CD4-positive, alpha-beta T cell treated with Interleukin-15 for 1 hour (primary cell): ENCODE results near the gene STAT6.
"Not testable (repeated sequence)": the region's sequence is repeated elsewhere in the genome, so short reads cannot be mapped to it uniquely, and the experiment has no call there.

ENCODE experiments used
- DNase-seq: peaks from one replicate; pipeline ENCODE4 v3.0.0-alpha.2; 2020

The STAT6 gene

GRCh38 chr12:57085999-57086492 is 25.1 kb downstream of the STAT6 start:
- no peak for DNase-seq

- DNase-seq, result no peak
Measured at GRCh38 chr12:57080855-57081254, 30.3 kb downstream of the STAT6 start.

- DNase-seq, result no peak
Measured at GRCh38 chr12:57079821-57080220, 31.3 kb downstream of the STAT6 start.

GRCh38 chr12:57078519-57079404 is 32.4 kb downstream of the STAT6 start, which contains the start of gene NEMP1:
TSS of gene NEMP1 (minus strand) at chr12:57078791. CDS start at chr12:57078745, 46 bp downstream.
- peak; percentile 100 for DNase-seq

- not testable (repeated sequence) for DNase-seq
Measured at GRCh38 chr12:57073566-57074450, 37.4 kb downstream of the STAT6 start.

GRCh38 chr12:57072661-57073060 is 38.5 kb downstream of the STAT6 start:
- no peak for DNase-seq

DNA sequence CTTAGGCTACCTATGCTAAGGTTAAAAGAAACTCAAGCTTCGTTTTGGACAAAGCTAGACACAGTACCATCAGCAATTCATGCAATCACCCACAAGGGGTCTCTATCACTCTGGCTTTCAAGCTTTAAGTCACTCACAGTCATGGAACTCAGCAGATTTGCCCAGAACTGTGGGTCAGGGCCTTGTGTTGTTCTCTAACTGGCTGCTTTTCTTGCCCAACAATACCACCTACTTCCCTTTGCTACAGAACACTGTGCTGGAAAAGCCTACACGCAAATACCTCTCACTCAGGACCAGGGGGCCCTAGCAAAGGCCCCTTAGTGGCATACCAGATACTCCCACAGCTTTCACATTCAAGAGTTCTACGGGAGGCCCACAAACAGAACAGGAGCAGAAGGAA is 41.6 kb downstream of the STAT6 start:
- peak; percentile 80 for DNase-seq

DNA sequence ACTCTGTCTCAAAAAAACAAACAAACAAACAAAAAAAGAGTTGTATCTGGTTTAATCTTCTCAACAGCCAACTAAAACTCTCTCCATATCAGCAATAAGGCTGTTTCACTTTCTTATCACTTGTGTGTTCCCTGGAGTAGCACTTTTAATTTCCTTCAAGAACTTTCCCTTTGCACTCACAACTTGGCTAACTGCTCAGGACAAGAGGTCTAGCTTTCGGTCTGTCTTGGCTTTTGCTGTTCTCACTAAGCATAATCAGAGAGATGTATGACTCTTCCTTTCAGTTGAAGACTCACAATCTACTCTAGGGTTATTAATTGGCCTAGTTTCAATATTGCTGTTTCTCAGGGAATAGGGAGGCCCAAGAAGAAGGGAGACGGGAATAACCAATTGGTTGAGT is 44.9 kb downstream of the STAT6 start:
- DNase-seq, result no peak

- peak; percentile 59 for DNase-seq
Measured at GRCh38 chr12:57063991-57064685, 47.0 kb downstream of the STAT6 start.

GRCh38 chr12:57058454-57058853 is 52.7 kb downstream of the STAT6 start:
- no peak for DNase-seq

DNA sequence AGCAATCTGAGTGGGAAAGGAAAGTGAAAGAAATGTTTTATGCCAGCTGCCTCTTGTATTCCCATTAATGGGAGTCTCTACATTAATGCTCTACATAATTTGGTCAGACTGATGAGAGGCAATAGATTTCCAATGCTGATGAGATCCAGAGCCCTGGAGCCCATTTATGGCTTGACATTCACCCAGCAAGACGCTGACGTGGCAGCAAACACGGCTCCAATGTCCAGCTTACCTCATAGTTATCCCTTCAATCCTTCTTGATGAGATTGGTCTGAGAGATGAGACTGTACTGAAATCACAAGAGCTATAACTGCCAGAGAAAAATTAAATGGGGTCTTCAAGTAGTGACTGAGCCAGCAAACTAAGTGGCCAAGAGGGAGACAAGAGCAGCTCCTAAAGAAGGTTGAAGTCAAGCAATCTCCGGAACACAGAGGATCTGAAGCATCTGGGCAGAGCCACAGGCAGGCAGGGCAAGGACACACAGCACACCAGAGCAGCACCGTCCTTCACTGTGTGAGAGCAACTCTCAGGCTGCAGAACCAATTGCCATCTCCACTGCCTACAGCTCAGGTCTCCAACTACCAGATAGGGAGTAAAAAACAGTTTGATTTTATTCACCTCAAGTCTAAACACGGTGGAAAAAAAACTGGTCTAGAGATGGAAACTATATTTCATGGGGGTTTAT is 54.0 kb downstream of the STAT6 start:
- no peak for DNase-seq

DNA sequence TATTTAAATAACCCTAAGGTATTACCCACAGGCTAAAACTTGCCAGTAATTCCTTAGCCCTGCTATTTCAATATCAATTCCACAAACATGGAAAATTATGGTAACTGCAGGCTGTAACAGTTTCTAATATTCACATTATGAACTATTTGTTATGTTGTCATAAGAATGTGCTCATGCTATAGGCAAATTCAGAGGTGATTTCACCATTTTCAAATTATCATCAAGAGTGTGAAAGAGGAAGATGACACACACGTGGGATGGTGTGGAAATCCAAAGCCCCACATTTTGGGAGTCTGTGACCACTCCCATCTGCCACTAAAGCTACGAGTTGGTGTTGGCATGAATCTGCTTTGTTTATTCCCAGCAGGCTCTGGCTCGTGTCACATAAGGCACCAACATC is 55.3 kb downstream of the STAT6 start:
- peak; percentile 55 for DNase-seq

DNA sequence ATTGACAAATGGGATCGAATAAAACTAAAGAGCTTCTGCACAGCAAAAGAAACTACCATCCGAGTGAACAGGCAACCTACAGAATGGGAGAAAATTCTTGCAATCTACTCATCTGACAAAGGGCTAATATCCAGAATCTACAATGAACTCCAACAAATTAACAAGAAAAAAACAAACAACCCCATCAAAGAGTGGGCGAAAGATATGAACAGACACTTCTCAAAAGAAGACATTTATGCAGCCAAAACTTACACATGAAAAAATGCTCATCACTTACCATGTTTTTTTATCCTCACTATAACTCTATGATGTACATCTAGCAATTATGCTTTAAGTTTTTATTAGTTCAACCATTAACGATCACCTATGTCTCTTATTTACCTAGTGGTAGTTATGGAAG is 57.3 kb downstream of the STAT6 start:
- DNase-seq, result not testable (repeated sequence)

GRCh38 chr12:57053146-57053545 is 58.0 kb downstream of the STAT6 start:
- DNase-seq, result not testable (repeated sequence)

GRCh38 chr12:57051011-57051410 is 60.2 kb downstream of the STAT6 start:
- no peak for DNase-seq

GRCh38 chr12:57049890-57050289 is 61.3 kb downstream of the STAT6 start, which contains the start of gene MYO1A:
TSS of gene MYO1A (minus strand) at chr12:57050129. CDS start at chr12:57048323, 1,806 bp downstream.
- DNase-seq, result no peak

DNA sequence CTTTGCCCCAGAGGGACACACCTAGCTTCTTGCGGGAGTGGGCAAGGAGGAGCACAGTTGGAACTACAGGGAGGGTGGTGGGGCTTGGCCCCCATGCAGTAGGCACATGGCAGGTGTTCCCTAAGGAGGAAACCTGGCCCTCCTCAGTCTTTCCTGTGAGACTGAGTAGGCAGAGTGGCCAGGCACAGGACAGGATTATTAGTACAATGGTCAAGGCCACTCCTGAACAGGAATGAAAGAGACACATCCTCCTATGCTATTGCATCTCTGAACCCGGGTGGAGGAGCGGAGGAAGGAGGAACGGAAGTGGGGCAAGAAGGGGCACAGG is 62.1 kb downstream of the STAT6 start:
- no peak for DNase-seq

GRCh38 chr12:57048423-57049118 is 62.6 kb downstream of the STAT6 start:
- no peak for DNase-seq

DNA sequence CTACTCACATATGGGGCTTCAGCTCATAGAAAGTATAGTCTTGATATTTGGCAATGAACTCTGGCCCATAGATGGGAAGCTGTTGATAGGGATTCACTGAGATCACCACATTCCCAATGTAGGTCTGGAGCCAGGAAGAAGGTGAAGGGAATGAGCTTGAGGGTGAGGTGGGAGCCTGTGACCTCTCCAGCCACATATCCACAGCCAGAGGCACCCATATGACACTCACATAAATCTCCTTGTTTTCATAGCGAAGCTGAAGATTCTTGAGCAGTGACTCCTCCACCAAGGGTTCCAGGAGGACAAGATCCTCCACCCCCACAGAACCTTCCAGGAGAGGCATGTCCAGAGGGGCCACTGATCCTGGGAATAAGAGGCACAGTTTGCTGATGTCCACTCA is 63.2 kb downstream of the STAT6 start:
- DNase-seq, result no peak

DNA sequence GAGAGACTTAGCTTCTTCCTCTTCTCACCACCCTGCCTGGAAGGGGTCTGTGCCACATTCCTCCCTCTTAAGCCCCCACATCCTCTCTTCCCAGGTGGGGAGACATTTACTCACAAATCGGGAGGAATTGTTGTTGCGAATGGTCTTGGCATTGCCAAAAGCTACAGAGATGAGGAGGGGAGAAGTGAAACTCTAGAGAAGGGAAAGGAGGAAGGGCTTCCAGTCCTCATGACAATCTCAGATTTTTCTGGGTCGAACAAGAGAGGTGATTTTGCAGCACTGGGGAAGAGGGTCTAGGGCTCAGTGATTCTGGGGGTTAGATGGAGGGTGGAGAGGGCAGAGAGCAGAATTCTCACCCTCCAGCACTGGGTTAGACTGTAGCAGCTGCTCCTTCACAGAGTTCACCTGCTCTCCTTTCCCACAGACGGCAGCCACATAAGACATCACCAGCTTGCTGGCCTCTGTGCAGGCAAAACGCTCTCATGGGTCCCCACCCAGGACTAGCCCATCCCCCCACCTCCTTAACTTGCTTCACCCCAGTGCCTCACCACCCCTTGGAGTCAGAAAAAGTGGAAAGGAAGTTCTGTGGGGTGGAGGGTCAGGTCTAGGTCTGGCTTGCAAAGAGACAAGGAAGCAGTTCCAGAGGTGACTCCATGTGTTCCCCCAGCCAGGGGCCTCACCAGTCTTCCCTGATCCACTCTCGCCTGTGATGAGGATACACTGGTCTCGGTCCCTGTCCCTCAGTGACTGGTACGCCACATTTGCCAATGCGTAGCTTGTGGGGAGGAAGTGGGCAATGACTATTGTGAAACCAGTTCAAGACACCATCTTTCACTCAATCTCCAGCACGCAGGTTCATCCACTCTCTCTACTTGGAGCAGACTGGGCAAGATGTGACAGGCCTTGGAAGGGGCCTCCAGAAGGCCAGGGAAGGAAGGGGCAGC is 63.9 kb downstream of the STAT6 start:
- DNase-seq, result peak; percentile 44
